Measurements from ENCODE around the gene GID8. TPM values are rescaled to one million over a fixed set of nuclear protein-coding genes. Genes with fewer than 3 reads are reported as not detected.

GID8 gene
- total and polyA plus RNA-seq, 2 of the 13 experiments (the other 11 are each of a cell fraction or from before 2014, with no cell fraction given): 39.6 to 59.8 TPM

DNA sequence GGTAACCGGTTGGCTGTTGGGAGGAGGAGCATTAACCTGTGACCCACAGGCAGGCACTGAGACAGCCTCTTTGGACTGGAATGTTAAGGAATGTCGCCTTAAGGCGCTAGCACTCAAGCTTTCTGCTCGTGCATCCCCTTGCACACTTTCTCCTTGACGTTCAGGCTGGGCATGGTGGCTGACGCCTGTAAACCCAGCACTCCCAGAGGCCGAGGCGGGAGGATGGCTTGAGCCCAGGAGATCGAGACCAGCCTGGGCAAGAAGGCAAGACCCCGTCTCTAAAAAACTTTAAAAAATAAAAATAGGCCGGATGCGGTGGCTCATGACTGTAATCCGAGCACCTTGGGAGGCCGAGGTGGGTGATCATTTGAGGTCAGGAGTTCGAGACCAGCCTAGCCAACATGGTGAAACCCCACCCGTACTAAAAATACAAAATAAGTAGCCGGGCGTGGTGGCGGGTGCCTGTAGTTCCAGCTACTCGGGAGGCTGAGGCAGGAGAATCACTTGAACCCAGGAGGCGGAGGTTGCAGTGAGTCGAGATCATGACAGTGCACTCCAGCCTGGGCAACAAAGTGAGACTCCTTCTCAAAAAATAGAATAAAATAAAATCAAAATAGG lies 1.9 kb upstream of the GID8 start (continued):
- TF ChIP-seq, protein P1, sequence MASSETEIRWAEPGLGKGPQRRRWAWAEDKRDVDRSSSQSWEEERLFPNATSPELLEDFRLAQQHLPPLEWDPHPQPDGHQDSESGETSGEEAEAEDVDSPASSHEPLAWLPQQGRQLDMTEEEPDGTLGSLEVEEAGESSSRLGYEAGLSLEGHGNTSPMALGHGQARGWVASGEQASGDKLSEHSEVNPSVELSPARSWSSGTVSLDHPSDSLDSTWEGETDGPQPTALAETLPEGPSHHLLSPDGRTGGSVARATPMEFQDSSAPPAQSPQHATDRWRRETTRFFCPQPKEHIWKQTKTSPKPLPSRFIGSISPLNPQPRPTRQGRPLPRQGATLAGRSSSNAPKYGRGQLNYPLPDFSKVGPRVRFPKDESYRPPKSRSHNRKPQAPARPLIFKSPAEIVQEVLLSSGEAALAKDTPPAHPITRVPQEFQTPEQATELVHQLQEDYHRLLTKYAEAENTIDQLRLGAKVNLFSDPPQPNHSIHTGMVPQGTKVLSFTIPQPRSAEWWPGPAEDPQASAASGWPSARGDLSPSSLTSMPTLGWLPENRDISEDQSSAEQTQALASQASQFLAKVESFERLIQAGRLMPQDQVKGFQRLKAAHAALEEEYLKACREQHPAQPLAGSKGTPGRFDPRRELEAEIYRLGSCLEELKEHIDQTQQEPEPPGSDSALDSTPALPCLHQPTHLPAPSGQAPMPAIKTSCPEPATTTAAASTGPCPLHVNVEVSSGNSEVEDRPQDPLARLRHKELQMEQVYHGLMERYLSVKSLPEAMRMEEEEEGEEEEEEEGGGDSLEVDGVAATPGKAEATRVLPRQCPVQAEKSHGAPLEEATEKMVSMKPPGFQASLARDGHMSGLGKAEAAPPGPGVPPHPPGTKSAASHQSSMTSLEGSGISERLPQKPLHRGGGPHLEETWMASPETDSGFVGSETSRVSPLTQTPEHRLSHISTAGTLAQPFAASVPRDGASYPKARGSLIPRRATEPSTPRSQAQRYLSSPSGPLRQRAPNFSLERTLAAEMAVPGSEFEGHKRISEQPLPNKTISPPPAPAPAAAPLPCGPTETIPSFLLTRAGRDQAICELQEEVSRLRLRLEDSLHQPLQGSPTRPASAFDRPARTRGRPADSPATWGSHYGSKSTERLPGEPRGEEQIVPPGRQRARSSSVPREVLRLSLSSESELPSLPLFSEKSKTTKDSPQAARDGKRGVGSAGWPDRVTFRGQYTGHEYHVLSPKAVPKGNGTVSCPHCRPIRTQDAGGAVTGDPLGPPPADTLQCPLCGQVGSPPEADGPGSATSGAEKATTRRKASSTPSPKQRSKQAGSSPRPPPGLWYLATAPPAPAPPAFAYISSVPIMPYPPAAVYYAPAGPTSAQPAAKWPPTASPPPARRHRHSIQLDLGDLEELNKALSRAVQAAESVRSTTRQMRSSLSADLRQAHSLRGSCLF (CRISPR knock-in tag; IDR thresholded peaks at IDR 0.05; ENCODE audit: borderline replicate concordance): 0 out of 2 replicates have a peak, but pooled peaks have one; percentile 33
- TF ChIP-seq ZNF253 (CRISPR knock-in tag; IDR thresholded peaks at IDR 0.05; ENCODE audit: borderline replicate concordance) (peak; percentile 40; the same call in 1 of the 2 replicates), ZNF598 (CRISPR knock-in tag; IDR thresholded peaks at IDR 0.05; ENCODE audit: borderline replicate concordance) (no peak), ZC3H13 (CRISPR knock-in tag; IDR thresholded peaks at IDR 0.05) (0 out of 2 replicates have a peak, but pooled peaks have one; percentile 49), TRAFD1 (CRISPR knock-in tag; IDR thresholded peaks at IDR 0.05; ENCODE audit: borderline replicate concordance) (no peak), ISL2 (CRISPR knock-in tag; IDR thresholded peaks at IDR 0.05) (no peak), KDM6A (CRISPR knock-in tag; IDR thresholded peaks at IDR 0.05; ENCODE audit: low read depth) (no peak), HNRNPUL1 (IDR thresholded peaks at IDR 0.05; ENCODE audit: low read depth, low read length) (no peak)
- TF ChIP-seq, protein P2, sequence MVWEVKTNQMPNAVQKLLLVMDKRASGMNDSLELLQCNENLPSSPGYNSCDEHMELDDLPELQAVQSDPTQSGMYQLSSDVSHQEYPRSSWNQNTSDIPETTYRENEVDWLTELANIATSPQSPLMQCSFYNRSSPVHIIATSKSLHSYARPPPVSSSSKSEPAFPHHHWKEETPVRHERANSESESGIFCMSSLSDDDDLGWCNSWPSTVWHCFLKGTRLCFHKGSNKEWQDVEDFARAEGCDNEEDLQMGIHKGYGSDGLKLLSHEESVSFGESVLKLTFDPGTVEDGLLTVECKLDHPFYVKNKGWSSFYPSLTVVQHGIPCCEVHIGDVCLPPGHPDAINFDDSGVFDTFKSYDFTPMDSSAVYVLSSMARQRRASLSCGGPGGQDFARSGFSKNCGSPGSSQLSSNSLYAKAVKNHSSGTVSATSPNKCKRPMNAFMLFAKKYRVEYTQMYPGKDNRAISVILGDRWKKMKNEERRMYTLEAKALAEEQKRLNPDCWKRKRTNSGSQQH (CRISPR knock-in tag; IDR thresholded peaks at IDR 0.05; ENCODE audit: low read depth): no peak
- TF ChIP-seq, protein P3, sequence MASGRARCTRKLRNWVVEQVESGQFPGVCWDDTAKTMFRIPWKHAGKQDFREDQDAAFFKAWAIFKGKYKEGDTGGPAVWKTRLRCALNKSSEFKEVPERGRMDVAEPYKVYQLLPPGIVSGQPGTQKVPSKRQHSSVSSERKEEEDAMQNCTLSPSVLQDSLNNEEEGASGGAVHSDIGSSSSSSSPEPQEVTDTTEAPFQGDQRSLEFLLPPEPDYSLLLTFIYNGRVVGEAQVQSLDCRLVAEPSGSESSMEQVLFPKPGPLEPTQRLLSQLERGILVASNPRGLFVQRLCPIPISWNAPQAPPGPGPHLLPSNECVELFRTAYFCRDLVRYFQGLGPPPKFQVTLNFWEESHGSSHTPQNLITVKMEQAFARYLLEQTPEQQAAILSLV (CRISPR knock-in tag; IDR thresholded peaks at IDR 0.05; ENCODE audit: borderline replicate concordance): 0 out of 2 replicates have a peak, but pooled peaks have one; percentile 4
- TF ChIP-seq, protein P4, sequence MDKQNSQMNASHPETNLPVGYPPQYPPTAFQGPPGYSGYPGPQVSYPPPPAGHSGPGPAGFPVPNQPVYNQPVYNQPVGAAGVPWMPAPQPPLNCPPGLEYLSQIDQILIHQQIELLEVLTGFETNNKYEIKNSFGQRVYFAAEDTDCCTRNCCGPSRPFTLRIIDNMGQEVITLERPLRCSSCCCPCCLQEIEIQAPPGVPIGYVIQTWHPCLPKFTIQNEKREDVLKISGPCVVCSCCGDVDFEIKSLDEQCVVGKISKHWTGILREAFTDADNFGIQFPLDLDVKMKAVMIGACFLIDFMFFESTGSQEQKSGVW (CRISPR knock-in tag; IDR thresholded peaks at IDR 0.05; ENCODE audit: borderline replicate concordance): no peak
